SH-SY5Y (cell line): ENCODE measurements around the gene SREBF2.

Experiments used
- GATA2 ChIP-seq: IDR thresholded peaks from 2 replicates; pipeline ENCODE4 v1.6.1; 2011; ENCODE audit warnings: mild to moderate bottlenecking, low read depth, low read length
- GATA3 ChIP-seq: IDR thresholded peaks from 2 replicates; pipeline ENCODE4 v1.6.1; 2011; ENCODE audit warnings: low read depth, mild to moderate bottlenecking, low read length, moderate library complexity

- TF ChIP-seq GATA2 (no peak), GATA3 (no peak)
These were observed 90.2 kb downstream of the SREBF2 start for GRCh38 chr22:41922940-41923594.
